Breast epithelium (tissue), 3 donors: ENCODE measurements around the gene ACVR1.

ENCODE experiments used
- CTCF ChIP-seq, 3 donors: fragments of 450-650 bp; IDR thresholded peaks; one replicate each; pipeline ENCODE4 v1.5.1; 2016 to 2017; ENCODE audit warnings: antibody characterized with exemption in 3 of 3, mild to moderate bottlenecking in 3 of 3, moderate library complexity in 3 of 3
- POLR2AphosphoS5 ChIP-seq, 3 donors: sonication (generic); formaldehyde crosslinking; IDR thresholded peaks; one replicate each; pipeline ENCODE4 v1.6.1; 2017; ENCODE audit warnings: antibody characterized with exemption in 3 of 3

- TF ChIP-seq CTCF (IDR thresholded peaks at IDR 0.05) = no peak
- no peak for TF ChIP-seq POLR2AphosphoS5 (IDR thresholded peaks at IDR 0.05)
Observed at GRCh38 chr2:157868993-157869392, 7.1 kb downstream of the ACVR1 start.
